ENCODE data around the gene CDH26.

- TF ChIP-seq CTCF (IDR thresholded peaks at IDR 0.05) (no peak), POLR2A (IDR thresholded peaks at IDR 0.05) (no peak)
These were observed 3.9 kb downstream of the CDH26 start for GRCh38 chr20:59962155-59962554.

Data from uterus (tissue), 2 donors.